ENCODE results near the gene PDE1C. TPM values are rescaled to one million over a fixed set of nuclear protein-coding genes. Genes with fewer than 3 reads are reported as not detected.
"Not testable (repeated sequence)": the region's sequence is repeated elsewhere in the genome, so short reads cannot be mapped to it uniquely, and the experiment has no call there.

Gene PDE1C
- total RNA-seq, 1 donor from 2014 or later = 220 TPM

DNA sequence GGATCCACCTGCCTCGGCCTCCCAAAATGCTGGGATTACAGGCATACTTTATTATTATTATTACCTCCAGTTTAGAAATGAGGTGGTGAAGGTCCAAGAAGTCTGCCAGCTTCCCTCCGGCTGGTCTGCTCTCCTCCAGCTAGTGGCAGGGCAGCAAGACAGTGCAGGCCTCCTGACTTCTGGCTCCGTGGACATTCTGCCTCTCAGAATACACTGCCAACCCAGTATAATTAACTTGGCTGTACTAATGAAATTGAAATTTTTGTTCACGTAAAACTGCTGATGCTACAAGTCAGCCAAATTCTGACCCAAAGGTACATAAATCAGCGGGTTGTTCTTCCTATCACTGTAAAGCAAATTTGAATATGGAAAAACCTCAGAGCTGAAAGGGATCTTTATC, 7.6 kb upstream of the PDE1C start:
- intact Hi-C loops (cut with DNase I) = no loop called here
- no peak for DNase-seq (ENCODE audit: low spot score)

DNA sequence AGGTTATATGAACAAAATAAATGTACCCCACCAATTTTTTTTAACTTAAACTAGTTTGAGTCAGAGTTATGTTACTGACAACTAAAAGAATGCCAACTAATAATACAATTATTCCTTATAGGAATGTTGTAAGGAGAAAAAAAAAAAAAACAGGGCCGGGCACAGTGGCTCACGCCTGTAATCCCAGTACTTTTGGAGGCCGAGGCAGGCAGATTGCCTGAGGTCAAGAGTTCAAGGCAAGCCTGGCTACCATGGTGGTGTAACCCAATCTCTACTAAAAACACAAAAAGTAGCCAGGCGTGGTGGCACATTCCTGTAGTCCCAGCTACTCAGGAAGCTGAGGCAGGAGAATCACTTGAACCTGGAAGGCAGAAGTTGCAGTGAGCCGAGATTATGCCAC, 6.6 kb upstream of the PDE1C start:
- DNase-seq (ENCODE audit: low spot score); intact Hi-C loops (cut with DNase I): not testable (repeated sequence)

DNA sequence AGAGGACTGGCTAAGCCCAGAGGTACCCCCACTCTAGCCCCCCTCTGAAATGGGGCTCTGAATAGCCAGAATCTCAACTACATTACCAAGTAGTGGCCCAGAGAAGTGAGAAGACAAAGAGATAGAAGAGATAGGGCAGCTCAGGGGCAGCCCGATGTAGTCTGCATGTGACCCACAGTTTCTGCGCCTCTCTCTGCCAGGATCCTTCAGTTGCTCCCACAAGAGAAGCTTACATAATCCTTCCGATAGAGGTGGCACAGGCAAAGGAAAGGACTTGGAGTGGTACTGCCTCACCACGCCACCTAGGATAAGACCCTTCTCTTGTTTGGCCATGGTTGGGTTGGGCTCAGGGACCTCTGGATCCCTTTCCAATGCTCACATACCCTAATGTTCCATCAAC, 5.4 kb upstream of the PDE1C start:
- no peak for DNase-seq (ENCODE audit: low spot score)
- intact Hi-C loops (cut with DNase I) = no loop called here

DNA sequence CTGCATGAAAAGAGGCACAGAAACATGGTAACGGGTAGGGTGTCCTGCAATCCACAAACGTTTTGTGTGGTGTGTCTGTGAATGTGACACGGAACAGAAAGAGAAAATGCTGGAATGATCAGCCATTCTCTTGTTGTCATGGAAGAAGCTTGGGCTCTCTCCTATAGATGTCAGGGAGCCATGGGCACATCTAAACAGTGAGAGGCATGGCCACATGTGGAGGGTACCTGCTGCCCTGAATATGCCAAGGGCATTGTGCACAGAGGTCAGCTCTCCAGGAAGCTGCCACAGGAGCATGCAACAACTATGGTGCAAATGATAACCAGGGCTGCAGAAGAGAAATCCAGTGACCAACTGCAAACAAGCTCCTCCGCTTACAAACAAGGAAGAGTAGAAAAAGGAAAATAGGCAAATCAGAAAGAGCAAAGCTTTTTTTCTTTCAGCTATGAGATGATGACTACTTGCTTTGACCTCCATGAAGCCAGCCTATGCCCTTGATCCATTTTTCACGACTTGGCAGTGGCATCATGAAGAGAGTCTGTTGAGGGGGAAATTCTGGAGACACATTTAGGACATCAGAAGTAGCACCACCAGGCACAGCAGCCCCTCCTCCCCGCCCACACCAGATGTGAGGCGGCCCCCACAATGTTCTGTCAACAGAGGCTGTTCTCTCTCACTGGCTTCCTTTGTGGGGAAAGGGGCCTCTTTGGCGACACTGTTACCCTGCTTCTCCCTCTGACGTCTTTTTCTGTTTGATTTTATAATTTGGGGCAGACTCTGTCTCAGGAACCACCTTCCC, 4.8 kb upstream of the PDE1C start:
- intact Hi-C loops (cut with DNase I) = no loop called here
- DNase-seq (ENCODE audit: low spot score) = no peak

DNA sequence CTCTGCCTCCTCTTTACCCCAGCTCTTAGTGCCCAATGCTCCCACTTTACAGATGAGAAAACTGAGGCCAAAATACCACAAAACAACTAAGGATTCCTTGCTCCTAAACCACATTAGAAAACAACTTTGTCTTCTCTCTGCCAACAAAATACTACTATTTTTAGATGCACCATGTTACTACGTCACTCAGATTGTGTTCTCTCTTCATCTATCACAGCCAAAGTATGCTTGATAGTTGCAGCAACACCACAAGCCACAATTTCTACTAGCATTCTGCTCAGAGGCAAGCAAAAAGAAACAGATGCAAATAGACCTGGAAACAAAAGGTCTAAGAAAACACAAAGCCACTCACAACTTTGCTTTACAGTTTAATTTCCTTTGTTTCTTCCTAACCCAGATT, 3.3 kb upstream of the PDE1C start:
- DNase-seq (ENCODE audit: low spot score) = no peak
- intact Hi-C loops (cut with DNase I) = no loop called here

DNA sequence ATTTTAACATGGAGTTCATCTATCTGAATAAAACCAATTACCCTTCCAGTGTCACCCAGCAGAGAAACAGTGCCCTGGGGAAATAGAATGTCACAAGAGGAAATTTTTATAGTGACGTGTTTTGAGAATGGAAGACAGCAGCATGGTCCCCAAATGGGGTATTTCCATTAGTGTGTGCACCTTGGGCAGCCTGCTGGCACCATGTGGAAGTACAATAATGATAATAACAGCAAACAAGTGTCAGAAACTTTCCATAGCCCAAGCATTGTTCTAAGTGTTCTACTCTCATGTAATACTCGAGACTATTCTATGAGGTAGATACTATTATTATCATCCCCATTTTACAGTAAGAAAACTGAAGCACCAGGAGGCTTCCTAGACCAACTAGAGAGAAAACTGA, 2.2 kb upstream of the PDE1C start:
- intact Hi-C loops (cut with DNase I) = no loop called here
- no peak for DNase-seq (ENCODE audit: low spot score)

DNA sequence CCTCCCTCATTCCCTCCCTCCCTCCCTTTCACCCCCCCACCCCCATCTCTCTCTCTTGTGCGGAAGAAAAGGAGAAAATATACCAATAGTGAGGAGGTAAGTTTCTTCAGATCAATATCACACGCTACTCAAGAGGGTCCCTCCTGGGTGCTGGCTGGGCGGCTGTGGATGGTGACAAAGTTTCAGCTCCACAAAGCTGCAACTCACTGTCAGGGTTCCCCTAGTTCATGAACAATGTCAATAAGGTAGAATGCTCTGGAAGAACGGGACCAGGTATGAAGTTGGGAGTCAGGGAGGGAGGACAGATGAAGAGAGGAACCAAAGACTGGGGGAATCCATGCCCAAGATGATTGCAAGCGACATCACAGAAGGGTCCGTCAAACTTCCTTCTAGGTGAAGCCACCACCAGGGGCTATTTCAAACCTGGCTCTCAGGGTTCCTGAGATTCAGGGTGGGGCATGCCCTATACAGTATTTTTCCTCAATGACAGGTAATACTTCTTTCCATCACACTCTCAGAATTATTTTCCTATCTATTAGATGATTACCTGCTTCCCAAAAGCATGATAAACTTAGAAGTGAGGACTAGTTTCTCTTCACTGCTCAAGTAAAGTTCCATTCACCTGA, 1.4 kb upstream of the PDE1C start:
- intact Hi-C loops (cut with DNase I) = loop anchor here (2.0 kb wide), 2 partner anchors 91 to 189 kb away; no protein-coding TSS in a partner anchor
- DNase-seq (ENCODE audit: low spot score) = no peak

DNA sequence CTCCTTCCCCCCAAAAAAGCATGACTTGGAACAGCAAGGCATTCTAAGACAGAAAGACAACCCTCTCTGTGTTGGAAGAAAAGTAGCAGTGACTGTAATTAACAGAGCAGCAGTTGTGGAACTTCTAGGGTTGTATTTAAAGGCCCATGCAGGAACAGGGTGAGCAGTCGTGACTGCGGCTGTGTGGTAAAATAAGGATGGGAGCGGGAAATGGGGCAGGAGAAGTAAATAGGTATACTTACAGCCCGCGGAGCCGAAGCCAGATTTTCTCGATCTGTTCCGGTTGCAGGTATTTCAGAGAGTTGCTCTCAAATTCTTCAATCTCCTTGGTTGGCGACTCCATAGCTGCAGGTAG, 179 bp downstream of the PDE1C start:
- intact Hi-C loops (cut with DNase I) = loop anchor here (2.0 kb wide), 2 partner anchors 93 to 187 kb away; no protein-coding TSS in a partner anchor
- no peak for DNase-seq (ENCODE audit: low spot score)

DNA sequence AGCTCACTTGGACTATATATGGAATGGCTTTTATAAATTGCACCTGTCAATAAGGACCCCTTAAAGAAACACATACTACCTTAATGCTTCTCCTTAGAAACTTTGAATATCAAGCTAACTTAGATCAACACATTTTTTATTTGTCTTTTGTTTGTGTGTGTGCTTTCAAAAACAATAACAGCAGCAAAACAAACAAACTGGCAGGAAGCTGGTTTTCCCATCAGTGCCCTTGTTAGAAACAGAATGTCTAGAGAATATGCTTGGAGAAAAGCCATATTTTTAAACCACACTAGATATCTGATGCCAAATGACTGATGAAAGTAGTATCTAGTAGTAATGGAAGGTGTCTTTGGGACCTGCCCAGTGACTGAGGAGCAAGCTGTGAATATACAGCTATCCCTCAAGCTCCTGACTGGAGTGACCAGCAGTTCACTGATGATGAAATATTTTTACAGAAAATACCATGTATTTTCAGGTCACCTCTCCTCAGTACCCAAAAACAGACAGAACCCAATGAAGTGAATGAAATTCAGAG, 1.0 kb downstream of the PDE1C start:
- no peak for DNase-seq (ENCODE audit: low spot score)
- intact Hi-C loops (cut with DNase I) = no loop called here

DNA sequence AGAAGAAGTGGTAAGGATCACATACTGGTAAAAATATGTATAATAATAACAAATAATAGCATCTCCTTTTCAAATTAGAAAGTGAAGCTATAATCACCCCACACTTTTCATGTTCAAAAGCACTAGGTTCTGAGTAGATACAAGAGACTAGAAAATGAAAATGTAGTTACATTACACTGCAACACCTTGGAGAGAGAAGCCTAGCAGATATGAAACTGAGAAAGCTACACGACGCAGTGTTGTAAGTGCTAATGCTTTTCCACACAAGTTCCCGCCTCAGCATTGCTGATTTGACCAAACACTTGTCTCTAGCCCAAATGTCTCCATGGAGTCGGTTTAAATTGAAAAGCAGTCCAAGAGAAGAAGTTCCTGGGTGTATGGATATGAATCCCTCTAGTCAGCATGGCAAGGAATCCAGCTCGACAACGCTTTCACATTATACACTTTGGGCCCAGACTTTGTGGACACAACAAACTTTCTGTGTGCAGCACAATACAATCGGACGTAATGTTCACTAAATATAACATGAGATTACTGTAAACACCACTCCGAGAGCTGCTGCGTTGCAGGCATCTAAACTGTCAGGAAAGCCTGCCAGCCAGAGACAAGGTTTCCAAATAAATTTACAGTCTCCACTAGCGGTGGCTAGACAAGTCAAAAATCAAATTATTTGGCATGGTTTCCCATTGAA, 1.7 kb downstream of the PDE1C start:
- DNase-seq (ENCODE audit: low spot score) = no peak
- intact Hi-C loops (cut with DNase I) = no loop called here

DNA sequence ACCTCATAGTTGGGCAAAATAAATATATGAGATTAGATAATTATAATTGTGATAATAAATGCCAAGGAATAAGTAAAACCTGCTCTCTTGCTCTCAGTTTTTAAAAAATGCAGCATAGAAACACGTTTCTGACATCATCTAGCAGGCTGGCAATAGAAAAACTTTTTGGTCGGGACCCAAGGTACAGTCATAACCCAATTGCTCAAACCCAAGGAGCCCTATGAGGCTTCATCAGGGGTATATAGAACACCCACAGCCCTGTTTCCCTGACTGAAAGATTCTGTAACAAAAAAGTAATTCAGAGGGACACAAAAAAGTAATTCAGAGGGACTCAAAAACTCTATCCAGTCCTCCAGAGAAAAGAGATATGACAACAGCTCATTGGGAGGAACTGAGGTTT, 3.8 kb downstream of the PDE1C start:
- no peak for DNase-seq (ENCODE audit: low spot score)
- intact Hi-C loops (cut with DNase I) = no loop called here

DNA sequence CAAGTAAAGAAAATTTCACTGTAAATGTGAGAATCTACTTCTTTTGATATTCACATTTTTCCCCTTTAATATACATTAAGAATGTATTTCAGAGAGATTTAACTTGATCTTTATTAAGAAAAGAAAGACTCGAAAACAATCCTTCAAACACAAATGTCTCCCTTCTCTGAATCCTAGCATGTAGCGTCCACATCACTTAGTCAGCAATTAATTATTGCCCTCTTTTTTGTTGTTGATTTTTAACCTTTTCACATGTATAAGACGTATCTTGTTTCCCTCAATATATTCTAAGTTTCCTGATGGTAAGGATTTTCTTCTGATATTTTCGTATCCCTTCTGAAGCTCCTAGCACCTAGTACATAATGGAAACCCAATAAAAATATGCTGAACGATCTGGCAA, 6.6 kb downstream of the PDE1C start:
- intact Hi-C loops (cut with DNase I) = no loop called here
- no peak for DNase-seq (ENCODE audit: low spot score)

DNA sequence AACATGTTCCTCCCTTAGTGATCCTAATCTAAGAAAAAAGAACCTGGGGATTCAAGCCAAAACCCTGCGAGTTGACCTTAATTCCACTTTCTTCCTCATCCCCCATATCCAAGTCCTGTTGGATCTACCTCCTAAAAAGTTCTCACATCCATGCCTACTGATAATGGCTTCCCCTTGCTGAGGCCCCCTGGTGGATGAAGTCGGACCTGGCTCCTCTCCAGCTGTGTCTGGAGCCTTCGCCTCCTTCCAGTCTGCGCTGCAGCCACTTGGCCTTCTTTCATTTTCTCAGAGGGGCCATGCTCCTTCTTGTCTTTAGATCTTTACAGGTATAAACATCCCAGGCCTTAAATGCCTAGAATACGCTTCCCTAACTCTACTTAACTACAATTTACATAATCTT, 8.1 kb downstream of the PDE1C start:
- intact Hi-C loops (cut with DNase I) = no loop called here
- no peak for DNase-seq (ENCODE audit: low spot score)

DNA sequence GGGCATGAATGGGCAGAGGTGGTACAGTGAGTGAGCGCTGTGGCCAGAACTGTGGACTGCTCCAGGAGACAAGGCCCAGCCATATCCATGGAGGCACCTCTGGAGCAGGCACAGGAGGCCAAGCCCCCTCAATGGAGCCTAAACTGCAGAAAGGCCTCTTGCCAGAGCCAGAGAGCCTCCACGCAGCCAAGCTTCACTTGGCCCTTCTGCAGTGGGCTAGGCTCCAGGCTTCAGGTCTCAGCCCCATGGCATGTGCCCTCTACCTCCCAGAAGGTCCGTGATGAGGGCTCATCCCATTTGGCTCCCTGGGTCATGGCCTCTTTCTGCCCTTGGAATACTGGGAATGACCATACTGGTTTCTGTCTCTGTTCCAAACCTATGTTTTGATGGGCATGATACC, 8.9 kb downstream of the PDE1C start:
- intact Hi-C loops (cut with DNase I) = no loop called here
- DNase-seq (ENCODE audit: low spot score) = no peak

DNA sequence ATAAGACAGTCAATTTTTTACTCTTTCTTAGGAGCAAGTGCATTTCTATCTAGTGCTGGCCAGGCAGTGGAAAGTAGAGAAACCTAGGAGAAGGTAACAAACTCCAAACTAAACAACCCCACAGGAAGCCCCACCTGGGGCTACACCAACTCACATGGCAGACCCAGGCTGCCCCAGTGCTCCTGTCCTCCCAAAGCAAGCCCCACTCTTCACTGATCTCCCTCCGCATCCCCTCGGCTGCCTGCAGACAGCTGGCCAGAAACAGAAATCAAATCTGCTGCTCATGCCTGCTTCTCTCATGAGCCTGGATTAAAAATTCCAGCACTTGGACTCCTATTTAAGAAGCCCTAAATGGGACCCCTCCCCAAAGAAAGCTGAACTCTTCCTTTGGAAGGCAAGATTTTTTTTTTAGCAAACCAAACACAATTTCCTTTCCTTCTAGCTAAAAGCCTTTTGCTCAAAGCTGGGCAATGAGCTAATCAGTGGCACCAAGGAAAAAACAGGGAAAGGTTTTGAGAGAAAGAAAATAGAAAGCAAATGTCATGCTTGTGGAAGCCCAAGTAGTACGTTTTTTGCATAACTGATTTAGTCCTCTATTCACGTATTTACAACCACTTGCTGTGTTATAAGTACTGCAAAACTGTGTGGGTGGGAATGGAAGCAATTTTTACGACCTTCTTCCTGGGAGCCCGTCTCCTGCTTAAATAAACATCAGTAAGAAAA, 10.8 kb downstream of the PDE1C start:
- DNase-seq (ENCODE audit: low spot score) = no peak
- intact Hi-C loops (cut with DNase I) = loop anchor here (5.0 kb wide), 1 partner anchor 177 kb away; no protein-coding TSS in a partner anchor

DNA sequence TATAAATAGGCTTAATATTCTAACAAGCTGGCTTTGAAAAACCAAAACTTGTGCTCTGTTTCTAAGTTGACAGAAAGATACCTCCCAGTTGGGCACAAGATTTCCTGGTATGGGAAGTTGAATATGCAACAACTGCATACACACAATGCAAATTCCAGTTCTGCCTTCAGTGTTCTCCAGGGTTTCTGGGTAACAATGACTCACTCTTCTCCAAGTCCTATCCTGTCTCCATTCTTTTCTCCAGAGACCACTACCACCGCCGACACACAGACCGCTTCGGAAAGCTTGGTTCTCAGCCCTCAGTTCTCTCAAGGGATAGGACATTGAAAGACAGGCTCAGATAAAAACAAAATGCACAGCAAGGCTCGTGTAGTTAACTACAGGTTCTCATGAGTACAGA, 12.2 kb downstream of the PDE1C start:
- no peak for DNase-seq (ENCODE audit: low spot score)
- intact Hi-C loops (cut with DNase I) = loop anchor here (5.0 kb wide), 1 partner anchor 176 kb away; no protein-coding TSS in a partner anchor

DNA sequence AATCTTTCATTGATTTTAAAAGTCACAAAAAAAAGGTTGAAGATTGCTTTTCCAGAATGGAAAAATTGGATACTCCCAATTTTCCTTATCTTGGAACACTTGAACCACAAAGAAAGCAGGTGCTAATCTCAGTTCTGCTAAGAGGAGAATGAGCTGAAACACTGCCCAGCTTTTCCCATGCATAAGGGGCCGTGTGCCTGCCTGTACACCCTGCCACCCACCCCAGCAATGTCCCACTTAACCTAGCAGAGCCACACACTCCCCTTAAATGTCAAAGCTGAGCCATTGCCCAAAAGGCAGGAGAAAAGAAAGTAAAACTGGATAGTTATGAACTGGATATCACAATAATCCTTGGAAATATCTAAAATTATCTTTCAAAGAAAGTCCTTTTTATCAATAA, 13.4 kb downstream of the PDE1C start:
- intact Hi-C loops (cut with DNase I) = loop anchor here (5.0 kb wide), 1 partner anchor 174 kb away; no protein-coding TSS in a partner anchor
- DNase-seq (ENCODE audit: low spot score) = no peak

DNA sequence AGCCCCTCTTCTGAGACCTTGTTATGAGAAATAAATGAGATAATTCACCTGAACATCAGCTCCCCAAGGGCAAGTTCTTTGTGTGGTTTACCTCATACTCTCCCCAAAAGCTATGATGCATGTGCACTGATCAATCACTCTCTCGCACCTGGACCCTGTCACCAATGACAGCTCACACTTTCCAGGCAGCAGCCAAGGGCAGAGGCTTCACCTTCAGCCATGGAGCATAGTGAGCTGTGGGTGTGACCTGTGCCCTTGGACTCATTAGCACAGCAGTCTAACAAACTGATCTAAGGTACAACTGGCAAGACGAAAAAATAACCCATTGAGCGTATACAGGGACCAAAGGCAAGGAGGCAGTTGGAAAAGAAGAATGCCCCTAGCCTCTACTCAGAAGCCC, 17.0 kb downstream of the PDE1C start:
- intact Hi-C loops (cut with DNase I) = no loop called here
- no peak for DNase-seq (ENCODE audit: low spot score)

DNA sequence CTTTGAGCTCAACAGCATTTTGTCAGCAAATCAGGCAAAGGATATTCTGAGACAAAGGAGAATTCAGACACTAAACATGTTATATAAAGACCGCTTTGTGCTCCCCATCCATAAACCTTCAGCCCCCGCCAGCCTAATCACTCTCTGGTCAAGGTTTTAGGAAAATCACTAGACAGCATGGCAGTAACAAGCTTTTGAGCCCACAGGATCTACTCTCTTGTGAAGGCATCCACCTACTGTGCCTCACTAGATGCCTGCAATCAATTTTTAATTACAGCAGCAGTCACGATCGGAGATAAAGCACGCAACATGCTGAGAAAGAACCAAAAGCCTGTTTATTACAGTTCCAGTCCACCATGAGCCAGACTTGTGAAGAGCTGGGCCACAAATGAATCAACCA, 19.1 kb downstream of the PDE1C start:
- intact Hi-C loops (cut with DNase I) = no loop called here

DNA sequence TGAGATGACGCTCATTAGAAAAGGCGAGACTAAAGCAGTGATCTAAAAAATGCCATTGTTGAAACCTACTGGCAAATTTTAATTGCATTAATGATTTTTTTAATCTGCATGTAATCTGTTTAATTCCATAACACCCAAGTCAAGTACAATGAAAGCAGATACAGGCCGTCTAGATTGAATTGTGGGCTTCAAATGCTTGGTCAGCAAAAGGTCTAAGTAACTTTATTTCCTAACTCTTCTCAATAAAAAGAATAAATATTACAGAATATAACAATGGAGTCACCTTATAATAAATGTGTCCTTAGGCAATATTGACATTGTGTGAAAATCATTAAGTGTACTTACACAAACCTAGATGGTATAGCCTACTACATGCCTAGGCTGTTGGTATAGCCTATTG, 20.6 kb downstream of the PDE1C start:
- intact Hi-C loops (cut with DNase I) = loop anchor here (10.0 kb wide), 1 partner anchor 265 kb away; no protein-coding TSS in a partner anchor
- no peak for DNase-seq (ENCODE audit: low spot score)

More for the DNA sequence above, 19.1 kb downstream of the PDE1C start:
- no peak for DNase-seq (ENCODE audit: low spot score)

Data from cardiac septum (tissue), 1 donor.